ENCODE data around the gene LMBR1.
"Not testable (repeated sequence)": the region's sequence is repeated elsewhere in the genome, so short reads cannot be mapped to it uniquely, and the experiment has no call there.

Gene LMBR1

DNA sequence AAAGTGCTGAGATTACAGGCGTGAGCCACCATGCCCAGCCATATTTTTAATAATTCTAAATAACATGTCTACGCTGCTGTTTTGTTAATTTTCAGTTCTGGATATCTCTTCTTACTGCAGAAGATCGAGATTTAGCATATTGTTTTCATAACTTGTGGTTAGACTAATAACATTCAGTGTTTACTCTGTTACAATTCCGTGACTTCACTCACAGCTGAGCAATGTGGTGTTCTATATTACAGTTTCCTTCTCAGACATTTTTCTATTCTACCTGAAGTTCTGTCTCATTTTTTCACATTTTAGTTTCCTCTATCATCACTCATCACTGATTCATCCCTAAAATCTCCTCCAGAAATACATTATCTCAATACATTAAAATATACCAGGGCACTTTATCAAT lies 241.5 kb downstream of the LMBR1 start:
- no peak for DNase-seq

DNA sequence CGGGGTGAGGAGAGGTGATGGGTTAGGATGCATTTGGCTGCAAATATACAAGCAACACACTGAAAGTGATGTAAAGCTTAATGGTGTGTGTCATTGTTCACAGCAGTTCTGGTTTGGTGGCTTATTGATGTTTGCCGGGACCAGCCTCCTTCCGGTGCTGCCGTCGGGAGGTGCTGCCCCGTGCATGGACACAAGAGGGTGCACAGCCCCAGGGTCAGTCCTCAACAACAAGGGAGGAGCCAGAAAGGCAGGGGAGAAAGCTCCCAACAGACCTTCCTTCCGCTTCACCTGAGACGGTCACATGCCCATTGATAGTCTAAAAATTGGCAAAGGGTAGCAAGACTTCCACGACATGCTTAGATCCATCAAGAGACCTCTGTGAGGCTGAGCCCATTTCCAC lies 242.9 kb downstream of the LMBR1 start:
- no peak for DNase-seq

DNA sequence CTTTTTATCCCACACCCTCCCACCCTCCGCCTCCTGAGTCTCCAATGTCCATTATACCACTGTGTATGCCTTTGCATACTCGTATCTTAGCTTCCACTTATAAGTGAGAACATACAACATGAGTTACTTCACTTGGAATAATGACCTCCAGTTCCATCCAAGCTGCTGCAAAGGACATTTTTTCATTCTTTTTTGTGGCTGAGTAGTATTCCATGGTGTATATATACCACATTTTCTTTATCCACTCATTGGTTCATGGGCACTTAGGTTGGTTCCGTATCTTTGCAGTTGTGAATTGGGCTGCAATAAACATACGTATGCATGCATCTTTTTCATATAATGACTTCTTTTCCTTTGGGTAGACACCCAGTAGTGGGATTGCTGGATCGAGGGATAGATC lies 245.7 kb downstream of the LMBR1 start:
- DNase-seq: not testable (repeated sequence)

DNA sequence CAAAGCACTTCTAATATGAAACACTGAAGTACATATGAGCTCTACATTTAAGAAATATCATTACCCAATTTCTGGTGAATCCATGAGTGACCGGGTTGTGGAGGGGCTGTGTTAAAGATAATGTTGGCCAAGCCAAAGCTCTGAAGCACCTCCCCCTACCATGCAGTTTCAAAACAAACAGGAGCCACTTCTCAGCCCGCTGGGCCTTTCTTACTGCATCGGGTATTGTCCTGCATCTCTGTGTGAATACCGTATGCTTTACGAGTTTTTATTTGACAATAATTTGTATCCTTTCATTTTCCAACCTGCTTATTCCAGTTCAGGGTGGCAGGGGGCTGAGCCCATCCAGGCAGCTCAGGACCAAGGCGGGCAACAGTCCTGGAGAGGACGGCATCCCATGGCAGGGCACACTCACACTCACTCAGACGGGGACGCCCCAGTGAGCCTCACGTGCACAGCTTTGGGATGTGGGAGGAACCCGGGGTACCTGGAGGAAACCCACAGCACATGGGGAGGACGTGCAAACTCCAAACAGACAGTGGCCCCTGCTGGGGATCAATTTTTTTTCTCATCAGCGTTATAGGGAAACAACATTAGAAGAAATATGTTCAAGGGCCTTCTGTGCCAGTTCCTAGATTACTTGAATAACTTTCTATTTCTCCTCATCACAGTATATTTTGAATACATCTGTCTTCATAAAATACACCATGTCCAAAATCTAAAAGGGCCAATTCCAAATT lies 250.5 kb downstream of the LMBR1 start:
- no peak for DNase-seq

DNA sequence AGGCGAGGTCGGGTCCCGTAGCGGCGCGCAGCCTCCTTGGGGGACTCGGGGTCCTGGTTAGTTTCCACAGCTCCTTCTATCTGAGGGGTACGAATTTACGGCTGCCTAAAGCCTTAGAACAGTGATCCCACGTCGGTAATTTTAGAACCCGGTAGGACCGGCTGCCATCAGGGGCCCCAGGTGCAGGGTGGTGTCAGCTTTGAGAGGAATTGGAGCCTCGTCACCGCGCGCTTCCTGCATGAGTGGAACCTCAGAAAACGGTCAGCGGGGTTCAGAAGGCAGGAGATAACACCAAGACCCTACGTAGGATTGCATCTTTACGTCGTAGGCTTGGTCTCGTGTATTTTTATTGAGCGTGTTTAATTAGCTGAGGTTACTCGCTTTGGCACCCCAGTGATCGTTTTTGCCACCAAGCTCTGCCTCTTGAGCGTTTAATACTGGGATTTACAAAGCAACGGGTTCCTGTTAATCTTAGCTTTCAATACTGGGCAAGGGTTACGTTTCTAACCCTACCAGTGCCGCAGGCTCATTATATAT lies 252.0 kb downstream of the LMBR1 start:
- DNase-seq: no peak

DNA sequence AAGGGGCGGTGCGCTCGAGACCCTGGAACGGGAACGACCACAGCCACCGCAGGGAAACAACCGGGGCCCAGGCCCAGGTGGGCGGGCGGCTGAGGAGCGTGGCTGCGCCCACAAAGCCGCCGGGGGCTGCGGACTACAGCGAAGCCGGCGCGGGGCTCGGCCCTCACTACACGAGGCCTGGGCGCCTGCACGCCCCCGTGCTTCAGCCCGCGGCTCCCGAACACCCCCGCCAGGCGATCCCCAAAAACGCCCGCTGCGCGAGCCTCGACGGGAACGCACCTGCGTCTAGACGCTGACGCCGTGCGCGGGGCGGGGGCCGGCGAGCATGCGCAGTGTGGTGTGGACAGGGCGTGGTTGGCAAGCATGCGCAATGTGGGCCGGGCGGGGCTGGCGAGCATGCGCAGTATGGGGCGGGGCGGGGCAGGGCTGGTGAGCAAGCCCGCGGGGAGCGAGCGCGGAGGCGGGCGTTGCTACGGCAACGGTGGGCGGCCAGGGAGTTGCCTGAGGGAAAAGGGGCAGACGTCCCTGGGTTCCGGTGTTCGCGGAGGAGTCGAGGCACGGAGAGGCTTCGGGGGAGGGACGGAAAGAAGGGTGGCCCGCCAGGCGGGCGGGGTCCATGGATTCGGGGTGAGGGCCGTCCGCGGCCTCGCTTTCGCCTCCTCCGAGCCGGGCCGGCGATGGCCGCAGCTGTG lies 252.6 kb downstream of the LMBR1 start, which contains the start of gene RNF32:
RNF32 (plus strand) TSS at position 518 of the 692 bp plus-strand sequence. CDS start 3,104 bp downstream, outside the sequence.
- peak; percentile 94 to 95 for DNase-seq

DNA sequence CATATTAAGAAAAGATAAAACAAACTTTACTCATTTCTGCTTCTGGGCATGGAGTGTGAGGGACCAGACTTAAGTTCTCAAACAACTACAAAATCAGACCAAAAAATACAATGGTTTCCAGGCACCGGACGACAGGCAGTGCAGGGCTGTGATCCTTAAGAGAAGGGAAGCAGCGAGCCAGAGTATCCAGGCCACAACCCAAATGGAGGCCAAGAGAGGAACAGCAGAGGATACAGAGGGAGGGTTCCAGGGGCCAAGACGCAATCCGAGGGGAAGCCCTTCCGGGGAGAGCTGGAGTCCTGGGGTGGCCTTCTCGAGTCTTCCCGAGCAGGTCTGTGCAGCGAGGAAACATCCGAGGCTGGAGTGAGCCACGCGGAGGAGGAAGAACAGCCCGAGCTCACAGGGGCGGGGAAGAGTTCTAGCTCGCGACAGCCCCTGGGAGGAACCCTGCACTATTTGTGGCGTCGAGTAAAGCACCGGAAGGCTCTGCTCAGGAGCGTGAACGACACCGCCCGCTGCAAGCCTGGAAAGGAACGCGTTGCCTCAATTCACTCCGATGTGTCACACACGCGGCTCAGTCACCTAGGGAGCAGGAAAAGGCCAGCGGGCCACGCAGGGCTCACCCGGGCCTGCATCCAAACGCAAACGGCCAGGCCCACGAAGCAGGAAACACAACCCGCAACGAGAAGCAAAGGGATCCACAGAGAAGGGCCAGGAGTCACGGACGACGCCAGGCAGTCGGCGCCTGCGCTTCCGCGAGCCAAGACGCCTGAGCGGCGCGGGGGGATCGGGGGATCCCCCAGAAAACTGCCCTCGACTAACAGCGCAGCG lies 253.3 kb downstream of the LMBR1 start:
- DNase-seq: peak; percentile 31 to 44

DNA sequence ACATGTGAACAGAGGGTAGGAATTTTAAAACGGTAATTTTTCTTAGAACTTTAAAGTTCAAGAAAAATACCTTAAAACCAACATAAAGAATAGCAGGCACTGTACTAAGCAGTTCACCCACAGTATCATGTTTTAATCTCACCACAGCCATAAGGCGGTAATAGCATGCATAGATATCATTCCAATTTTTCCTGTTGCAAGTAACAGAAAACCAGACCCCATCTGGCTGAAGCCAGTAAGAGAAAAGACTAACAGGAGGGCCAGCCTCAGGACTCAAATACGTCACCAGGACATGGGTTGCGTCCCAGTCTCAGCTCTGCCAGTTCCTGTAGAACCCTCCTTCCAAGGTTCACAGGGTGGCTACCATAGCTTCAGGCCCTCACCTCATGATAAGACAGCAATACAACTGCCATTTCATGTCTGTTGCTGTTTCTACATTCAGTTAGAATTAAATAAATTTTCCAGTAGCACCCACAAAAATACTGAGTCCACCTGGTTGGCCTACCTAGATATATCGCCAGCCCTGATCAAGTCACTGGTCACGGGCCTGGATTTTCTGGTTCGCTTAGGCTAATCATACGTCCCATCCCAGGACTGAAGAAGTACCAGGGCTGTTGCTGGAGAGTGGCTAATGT lies 254.4 kb downstream of the LMBR1 start:
- DNase-seq: no peak

DNA sequence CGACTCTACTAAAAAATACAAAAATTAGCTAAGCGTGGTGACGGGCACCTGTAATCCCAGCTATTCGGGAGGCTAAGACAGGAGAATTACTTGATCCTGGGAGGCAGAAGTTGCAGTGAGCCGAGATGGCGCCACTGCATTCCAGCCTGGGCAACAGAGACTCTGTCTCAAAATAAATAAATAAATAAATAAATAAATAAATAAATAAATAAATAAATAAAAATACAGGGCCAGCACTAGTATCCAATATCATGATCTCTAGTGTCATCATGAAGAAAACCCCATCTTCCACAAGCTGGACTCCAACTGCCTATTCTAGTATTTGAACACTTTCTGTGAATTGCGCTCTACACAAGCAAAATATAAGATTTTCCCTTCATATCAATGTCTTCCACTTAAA lies 255.9 kb downstream of the LMBR1 start:
- DNase-seq: not testable (repeated sequence)

DNA sequence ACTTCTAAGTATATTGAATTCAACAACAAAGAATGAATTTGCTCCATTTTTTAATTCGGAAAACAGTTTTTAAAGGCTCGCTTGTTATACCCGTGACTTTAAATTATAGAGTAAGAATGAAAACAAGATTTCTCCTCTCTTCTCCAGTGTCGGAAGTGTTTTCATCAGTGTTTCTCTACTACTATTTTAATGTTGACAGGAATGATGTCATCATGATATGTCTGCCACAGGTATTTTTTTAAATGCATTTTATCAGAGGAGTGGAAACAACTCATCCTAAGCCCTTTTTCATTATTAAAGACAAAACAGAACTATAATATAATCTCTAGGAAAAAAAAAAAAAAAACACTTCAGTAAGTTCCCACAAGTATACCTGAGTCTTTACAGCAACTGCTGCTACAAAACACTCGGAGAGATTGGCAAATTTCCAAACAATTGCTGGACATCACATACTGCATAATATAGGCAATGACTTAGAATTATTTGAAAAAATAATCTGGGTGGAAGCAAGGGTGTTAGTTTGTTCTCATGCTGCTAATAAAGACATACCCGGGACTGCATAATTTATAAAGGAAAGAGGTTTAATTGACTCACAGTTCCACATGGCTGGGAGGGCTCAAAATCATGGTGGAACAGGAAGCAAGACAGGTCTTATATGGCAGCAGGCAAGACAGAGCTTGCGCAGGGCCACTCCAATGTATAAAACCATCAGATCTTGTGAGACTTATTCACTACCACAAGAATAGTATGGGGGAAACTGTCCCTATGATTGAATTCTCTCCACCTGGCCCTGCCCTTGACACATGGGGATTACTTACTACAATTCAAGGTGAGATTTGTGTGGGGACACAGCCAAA lies 257.2 kb downstream of the LMBR1 start:
- no peak for DNase-seq

DNA sequence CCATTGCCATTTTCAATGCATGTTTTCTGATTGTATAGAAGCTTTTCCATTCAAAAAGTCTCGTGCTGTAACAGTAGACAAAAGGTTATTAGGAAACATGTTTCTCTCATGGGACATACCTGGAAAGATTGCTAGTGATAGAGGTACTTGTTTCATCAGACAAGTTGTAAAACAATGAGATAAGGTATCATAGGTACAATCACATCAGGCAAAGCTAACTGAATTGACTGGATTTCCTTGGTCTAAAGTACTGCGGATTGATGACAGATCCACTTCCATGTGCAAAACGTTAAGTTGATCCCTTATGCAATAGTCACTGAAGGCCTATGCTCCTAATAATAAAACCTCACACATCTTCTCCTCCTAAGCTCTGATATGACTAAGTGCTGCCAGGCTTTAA lies 258.9 kb downstream of the LMBR1 start:
- DNase-seq: no peak

DNA sequence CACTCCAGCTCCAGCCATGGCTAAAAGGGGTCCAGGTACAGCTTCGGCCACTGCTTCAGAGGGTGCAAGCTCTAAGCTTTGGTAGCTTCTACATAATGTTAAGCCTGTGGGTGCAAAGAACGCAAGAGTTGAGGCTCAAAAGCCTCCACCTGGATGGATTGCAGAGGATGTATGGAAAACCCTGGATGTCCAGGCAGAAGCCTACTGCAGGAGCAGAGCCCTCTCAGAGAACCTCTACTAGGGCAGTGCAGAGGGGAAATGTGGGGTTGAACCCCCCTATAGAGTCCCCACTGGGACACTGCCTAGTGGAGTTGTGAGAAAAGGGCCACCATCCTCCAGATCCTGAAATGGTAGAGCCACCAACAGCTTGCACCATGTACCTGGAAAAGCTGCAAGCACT lies 263.1 kb downstream of the LMBR1 start:
- no peak for DNase-seq

DNA sequence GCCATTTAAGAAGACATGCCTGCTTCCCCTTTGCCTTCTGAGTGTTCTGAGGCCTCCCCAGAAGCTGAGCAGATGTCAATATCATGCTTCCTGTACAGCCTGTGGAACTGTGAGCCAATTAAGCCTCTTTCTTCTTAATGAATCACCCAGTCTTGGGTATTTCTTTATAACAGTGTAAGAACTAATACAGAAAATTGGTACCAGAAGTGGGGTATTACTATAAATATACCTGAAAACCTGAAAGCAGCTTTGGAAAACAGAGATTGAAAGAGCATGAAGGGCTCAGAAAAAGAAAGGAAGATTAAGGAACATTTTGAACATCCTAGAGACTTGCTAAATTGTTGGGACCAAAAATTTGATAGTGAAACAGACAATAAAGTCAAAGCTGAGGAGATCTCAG lies 264.4 kb downstream of the LMBR1 start:
- DNase-seq: no peak

All from NCI-H1930 (cell line).